ENCODE results near the gene CX3CR1.

Gene CX3CR1

DNA sequence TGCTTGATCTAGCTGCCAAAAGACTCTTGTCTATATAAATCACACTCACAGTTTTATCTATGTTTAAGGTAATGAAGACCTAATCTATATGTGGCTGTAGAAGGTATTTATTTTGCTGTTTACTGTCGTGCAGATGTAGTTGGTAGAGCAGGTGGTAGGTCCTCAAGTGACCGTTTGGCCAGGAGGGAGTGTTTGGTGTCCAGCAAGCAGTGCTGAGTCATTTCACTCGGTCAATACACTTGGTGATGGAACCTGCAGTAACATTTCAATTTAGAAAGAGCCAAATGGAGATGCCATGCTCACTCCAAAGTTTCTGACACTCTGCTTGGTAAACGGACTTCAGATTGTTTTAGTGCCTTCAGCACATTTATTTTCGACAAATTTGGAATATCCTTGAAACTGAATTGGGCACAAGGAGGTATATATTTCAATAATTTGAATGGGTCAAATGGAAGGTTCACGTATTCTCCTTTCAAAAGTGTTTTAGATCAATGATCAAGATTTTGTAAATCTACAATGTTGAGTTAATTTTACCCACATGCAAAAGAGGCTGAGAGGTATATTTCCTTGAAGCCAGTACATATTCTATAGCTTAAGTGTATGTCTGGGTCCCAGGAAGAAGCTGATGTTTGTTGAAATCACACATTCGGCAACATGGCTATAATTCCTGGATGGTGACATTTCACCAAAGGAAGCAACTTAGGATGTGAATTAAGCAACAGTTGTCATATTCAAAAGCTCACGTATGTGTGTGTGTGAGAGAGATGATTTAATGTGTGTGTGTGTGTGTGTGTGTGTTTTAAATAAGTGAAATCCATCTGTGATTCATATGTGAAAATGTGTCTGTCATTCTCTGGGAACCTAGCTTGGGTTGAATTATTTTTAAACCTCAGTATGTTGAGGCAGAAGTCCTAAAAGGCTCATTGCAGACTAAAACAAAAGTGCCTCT lies 7.7 kb upstream of the CX3CR1 start:
- DNase-seq (no peak), ATAC-seq (replicated peaks) (no peak)
- Mint-ChIP-seq H3K27me3 (no peaks in the 10 kb centered on the region), H3K27ac (peak overlapping the region; percentile 50 to 81), H3K9me3 (no peaks in the 10 kb centered on the region), H3K4me3 (no peak overlapping the region), H3K4me1 (ENCODE audit: low read depth in 2 of 2) (peaks cover 22 to 45% of the 10 kb centered on the region in 2 donors), H3K36me3 (ENCODE audit: insufficient read depth) (no peaks in the 10 kb centered on the region)

DNA sequence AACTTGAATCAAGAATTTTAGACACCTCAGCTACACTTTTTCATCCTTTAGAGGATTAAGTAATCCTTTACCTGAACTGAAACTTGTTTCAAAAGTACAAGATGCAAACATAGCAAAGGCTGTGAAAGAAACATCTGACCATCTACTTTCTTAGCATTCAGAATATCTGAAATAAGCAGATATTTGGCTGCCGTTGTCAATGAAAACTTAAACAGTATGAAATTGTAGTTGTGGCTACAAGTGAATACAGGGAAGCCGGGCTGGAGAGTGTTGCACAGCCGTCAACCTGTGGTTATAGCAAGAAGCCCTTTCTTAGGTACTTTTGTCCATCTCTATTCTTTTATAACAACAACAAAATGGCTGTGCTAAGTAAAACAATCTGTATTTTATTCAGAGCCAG lies 6.9 kb upstream of the CX3CR1 start:
- no peak overlapping the region for H3K4me3 Mint-ChIP-seq
- ATAC-seq (replicated peaks): no peak
- H3K36me3 Mint-ChIP-seq (ENCODE audit: insufficient read depth): no peaks in the 10 kb centered on the region
- H3K27ac Mint-ChIP-seq: no peak overlapping the region
- H3K27me3 Mint-ChIP-seq: no peaks in the 10 kb centered on the region
- DNase-seq: no peak
- H3K4me1 Mint-ChIP-seq (ENCODE audit: low read depth in 2 of 2): peaks cover 25 to 50% of the 10 kb centered on the region in 2 donors
- H3K9me3 Mint-ChIP-seq: no peaks in the 10 kb centered on the region

DNA sequence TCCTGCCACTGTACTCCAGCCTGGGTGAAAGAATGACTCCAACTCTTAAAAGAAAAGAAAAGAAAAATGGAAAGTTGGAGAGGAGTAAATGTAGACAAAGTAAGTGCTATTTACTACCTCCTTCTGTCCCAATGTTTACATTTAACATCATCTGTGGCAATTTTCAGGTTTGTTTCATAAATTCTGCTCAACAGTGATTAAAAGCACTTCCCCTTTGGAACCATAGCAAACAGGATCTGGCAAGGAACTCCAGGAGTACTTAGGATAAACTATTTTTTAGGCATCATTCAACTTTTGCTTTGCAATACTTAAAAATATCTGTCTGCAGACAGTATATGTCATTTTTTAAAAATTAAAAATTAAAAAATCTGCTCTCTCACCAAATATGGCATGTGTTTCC lies 5.5 kb upstream of the CX3CR1 start:
- DNase-seq (no peak), ATAC-seq (replicated peaks) (no peak)
- no peak overlapping the region for H3K4me3 Mint-ChIP-seq
- H3K27me3 Mint-ChIP-seq: no peaks in the 10 kb centered on the region
- H3K36me3 Mint-ChIP-seq (ENCODE audit: insufficient read depth): peaks cover 5% of the 10 kb centered on the region
- H3K9me3 Mint-ChIP-seq: no peaks in the 10 kb centered on the region
- H3K27ac Mint-ChIP-seq: peak overlapping the region in 1 of 2 donors; percentile 92
- H3K4me1 Mint-ChIP-seq (ENCODE audit: low read depth in 2 of 2): peaks cover 36 to 63% of the 10 kb centered on the region in 2 donors

DNA sequence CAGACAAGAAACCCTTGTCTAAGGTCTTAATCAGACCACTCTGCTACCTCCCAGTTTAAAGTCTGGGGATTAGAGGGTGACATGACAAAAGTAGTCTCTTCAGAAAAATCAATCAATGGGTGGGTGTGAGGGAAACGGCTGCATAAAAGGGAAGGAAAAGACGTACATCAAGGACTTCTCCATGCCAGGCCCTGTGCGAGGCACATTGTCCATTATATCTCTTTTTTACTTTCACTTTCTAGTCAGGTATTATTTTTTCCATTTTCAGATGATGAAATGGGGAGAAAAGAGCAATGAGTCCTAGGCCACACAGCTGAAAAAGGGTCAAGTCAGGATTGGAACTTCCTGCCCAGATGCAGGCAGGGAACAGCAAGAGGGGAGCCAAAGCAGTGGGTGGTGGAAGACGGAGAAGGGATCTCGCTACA lies 4.6 kb upstream of the CX3CR1 start:
- ATAC-seq (replicated peaks) (no peak), DNase-seq (no peak)
- H3K4me3 Mint-ChIP-seq: peak overlapping the region; percentile 8 to 34
- peaks cover 32 to 69% of the 10 kb centered on the region in 2 donors for H3K4me1 Mint-ChIP-seq (ENCODE audit: low read depth in 2 of 2)
- no peaks in the 10 kb centered on the region for H3K27me3 Mint-ChIP-seq
- peaks cover 5% of the 10 kb centered on the region for H3K36me3 Mint-ChIP-seq (ENCODE audit: insufficient read depth)
- H3K27ac Mint-ChIP-seq: peak overlapping the region; percentile 65 to 92
- H3K9me3 Mint-ChIP-seq: no peaks in the 10 kb centered on the region

DNA sequence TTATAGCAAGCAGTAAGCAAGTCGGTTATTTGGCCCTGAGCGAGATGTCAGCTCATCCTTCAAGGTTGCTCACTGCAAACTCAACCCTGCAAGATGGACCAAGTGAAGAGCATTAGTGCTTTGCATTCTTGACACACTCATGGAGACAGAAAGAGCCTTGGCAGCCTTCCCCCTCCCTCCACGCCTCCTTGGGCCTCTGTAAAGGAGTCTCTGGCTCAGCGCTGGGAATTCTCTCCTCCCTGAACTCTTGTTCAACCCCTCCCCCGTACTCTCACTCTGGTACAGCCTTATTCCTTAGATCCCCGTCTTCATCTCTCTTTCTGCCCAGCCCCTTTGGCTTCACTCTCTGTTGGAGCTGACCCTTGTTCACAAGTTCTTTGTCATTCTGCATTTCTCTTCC lies 2.2 kb upstream of the CX3CR1 start:
- no peak for DNase-seq
- Mint-ChIP-seq H3K36me3 (ENCODE audit: insufficient read depth) (peaks cover 15% of the 10 kb centered on the region), H3K4me3 (peak overlapping the region; percentile 92 to 99), H3K9me3 (no peaks in the 10 kb centered on the region), H3K27ac (peak overlapping the region; percentile 94 to 95), H3K27me3 (no peaks in the 10 kb centered on the region), H3K4me1 (ENCODE audit: low read depth in 2 of 2) (peaks cover 31 to 58% of the 10 kb centered on the region in 2 donors)
- ATAC-seq (replicated peaks): no peak

DNA sequence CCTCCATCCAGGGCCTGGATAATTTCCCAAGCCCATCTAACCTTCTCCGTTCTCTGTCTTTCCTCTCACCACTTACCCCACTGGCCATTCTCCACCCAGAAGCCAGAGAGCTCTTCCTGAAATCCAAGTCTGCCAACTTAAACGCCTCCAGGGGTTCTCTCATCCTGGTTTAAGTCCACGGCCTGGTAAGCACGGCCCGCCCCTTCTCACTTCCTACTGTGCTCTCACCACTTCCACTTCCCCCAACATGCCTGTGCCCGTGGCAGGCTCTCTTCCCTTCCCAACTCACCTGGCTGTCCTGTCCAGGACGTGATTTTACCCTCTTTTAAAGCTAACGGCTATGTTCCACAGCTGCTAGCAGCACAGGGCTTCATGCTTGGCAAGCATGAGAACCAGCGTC lies 1.7 kb upstream of the CX3CR1 start:
- Mint-ChIP-seq H3K9me3 (no peaks in the 10 kb centered on the region), H3K36me3 (ENCODE audit: insufficient read depth) (peaks cover 15% of the 10 kb centered on the region), H3K4me1 (ENCODE audit: low read depth in 2 of 2) (peaks cover 36 to 58% of the 10 kb centered on the region in 2 donors), H3K4me3 (peak overlapping the region; percentile 92 to 99), H3K27me3 (no peaks in the 10 kb centered on the region), H3K27ac (peak overlapping the region; percentile 94 to 95)
- DNase-seq (no peak), ATAC-seq (replicated peaks) (peak; percentile 31)

DNA sequence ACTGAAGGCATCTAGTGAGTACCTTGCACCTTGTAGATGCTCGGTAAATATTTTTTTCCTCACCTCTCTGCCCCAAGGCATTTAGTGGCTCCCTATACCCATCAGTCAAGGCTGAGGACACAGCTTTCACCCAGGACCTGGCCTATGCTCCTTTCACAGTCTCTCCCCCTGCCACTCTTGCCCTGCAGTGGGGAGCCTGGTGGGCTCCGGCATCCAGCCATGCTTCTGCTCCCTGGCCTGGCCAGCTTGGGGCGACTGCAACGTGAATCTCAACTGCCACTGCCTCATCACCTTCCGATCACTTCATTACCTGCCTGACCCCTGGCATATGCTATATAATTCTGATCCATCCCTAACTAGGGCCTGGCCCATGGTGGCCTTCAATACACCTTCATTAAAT lies 735 bp upstream of the CX3CR1 start:
- DNase-seq: no peak
- Mint-ChIP-seq H3K9me3 (no peaks in the 10 kb centered on the region), H3K4me1 (ENCODE audit: low read depth in 2 of 2) (peaks cover 44 to 66% of the 10 kb centered on the region in 2 donors), H3K36me3 (ENCODE audit: insufficient read depth) (peaks cover 19% of the 10 kb centered on the region), H3K4me3 (peak overlapping the region; percentile 92 to 99), H3K27me3 (no peaks in the 10 kb centered on the region), H3K27ac (peak overlapping the region; percentile 94 to 95)
- ATAC-seq (replicated peaks): peak; percentile 11

DNA sequence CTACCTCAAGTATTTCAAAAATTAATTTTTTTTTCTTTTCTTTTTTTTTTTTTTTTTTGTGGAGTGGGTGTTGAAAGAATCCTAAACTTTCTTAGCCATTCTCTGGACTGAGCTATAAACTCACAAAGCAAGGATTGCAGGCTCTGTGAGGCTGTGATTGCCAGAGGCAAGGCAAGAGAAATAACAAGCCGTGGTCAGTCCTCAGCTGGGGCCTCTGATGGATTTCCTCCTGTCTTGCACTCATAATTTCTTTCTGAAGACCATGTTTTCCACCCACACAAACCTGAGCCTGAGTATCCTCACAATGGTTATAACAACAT lies 1.3 kb downstream of the CX3CR1 start:
- no peak for DNase-seq
- Mint-ChIP-seq H3K27me3 (no peaks in the 10 kb centered on the region), H3K4me1 (ENCODE audit: low read depth in 2 of 2) (peaks cover 49 to 66% of the 10 kb centered on the region in 2 donors), H3K36me3 (ENCODE audit: insufficient read depth) (peaks cover 34% of the 10 kb centered on the region), H3K27ac (peak overlapping the region; percentile 94 to 95), H3K9me3 (no peaks in the 10 kb centered on the region), H3K4me3 (peak overlapping the region; percentile 92 to 99)
- ATAC-seq (replicated peaks): no peak

DNA sequence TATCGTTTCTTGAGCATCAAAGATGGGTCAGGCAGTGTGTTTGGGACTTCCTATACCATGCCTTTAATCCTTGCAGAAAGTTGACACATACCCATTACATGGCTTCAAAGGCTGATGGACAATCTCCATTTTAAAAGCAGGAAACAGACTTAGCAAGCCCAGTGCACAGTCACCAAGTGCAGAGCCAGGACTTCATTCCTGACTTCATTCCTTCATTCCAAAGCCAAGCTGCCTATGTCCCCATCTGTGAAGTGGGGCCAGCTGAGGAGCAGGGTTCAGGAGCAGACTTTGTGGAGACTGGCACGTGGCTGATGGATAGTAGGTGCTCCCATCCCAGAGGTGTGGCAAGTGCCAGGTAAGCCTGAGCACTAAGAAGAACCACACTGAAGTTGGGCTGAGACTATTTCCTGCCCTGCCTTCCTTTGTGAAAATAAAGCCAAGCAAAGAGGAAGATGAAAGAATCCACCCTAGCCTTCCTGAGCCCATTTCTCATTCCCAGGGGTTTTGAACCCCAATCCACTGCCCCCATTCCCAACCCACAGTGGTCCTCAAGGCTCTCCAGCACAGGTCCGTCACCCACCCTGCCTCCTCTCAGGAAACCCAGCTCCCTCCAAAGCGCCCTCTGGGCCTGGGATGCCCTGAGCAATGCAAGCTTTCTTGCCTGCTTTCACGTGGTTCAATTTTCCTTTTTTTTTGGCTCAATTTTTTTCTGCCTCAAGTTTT lies 1.8 kb downstream of the CX3CR1 start:
- peaks cover 48 to 63% of the 10 kb centered on the region in 2 donors for H3K4me1 Mint-ChIP-seq (ENCODE audit: low read depth in 2 of 2)
- DNase-seq: no peak
- H3K4me3 Mint-ChIP-seq: peak overlapping the region; percentile 92 to 99
- no peaks in the 10 kb centered on the region for H3K9me3 Mint-ChIP-seq
- no peak for ATAC-seq (replicated peaks)
- H3K27me3 Mint-ChIP-seq: no peaks in the 10 kb centered on the region
- peak overlapping the region; percentile 94 to 95 for H3K27ac Mint-ChIP-seq
- peaks cover 36% of the 10 kb centered on the region for H3K36me3 Mint-ChIP-seq (ENCODE audit: insufficient read depth)

DNA sequence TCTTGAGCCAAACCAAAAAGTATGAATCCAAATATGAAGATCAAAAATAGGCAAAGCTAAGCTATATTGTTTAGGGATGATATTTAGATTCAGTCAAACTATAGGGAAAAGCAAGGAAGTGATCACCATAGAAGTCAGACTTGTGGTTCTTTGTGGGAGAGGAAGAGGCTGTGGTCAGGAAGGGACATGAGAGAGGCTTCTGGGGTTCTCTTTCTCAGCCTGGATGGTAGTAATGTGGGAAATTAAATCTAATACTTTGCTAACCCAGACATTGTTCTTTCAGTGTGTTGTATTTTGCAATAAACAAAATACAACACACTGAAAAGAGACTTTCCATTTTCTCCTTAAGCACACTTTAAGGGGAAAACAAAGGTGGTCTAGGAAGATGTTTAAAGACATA lies 3.1 kb downstream of the CX3CR1 start:
- Mint-ChIP-seq H3K27me3 (no peaks in the 10 kb centered on the region), H3K27ac (peak overlapping the region; percentile 88 to 94), H3K9me3 (no peaks in the 10 kb centered on the region), H3K36me3 (ENCODE audit: insufficient read depth) (peaks cover 36% of the 10 kb centered on the region), H3K4me1 (ENCODE audit: low read depth in 2 of 2) (peaks cover 46 to 59% of the 10 kb centered on the region in 2 donors), H3K4me3 (peak overlapping the region; percentile 92 to 99)
- DNase-seq (no peak), ATAC-seq (replicated peaks) (no peak)

DNA sequence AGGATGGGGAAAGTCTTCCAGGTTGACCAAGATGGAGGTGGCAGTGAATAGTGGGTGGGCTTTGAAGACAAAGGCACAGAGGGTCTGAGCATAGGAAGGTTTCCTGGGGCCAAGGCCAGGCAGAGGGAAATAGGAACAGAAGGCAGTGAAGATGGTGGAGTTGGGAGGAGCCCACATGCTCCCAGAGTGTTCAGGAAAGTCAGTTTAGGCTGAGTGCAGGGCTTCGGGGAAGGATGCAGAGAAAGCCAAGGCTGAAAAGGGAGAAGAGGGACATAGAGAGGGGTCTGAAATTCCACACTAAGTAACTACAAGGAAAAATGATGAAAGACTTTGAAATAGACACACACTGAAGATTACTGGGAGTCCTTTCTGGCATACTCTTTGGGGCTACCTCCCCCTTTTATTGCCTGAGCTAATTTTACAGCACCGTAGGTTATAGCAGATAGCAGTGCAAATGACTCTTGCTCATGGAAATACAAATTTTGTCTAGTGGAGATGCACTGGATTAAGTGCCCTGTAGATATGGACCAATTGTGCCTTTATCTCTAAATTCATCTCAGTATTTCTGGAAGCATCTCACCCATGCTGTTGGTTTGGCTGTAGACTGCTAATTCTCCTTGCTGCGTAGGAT lies 3.8 kb downstream of the CX3CR1 start:
- ATAC-seq (replicated peaks) (no peak), DNase-seq (no peak)
- Mint-ChIP-seq H3K27me3 (no peaks in the 10 kb centered on the region), H3K9me3 (no peaks in the 10 kb centered on the region), H3K4me1 (ENCODE audit: low read depth in 2 of 2) (peaks cover 45 to 59% of the 10 kb centered on the region in 2 donors), H3K4me3 (peak overlapping the region; percentile 92 to 99), H3K36me3 (ENCODE audit: insufficient read depth) (peaks cover 37% of the 10 kb centered on the region), H3K27ac (peak overlapping the region; percentile 88 to 94)

DNA sequence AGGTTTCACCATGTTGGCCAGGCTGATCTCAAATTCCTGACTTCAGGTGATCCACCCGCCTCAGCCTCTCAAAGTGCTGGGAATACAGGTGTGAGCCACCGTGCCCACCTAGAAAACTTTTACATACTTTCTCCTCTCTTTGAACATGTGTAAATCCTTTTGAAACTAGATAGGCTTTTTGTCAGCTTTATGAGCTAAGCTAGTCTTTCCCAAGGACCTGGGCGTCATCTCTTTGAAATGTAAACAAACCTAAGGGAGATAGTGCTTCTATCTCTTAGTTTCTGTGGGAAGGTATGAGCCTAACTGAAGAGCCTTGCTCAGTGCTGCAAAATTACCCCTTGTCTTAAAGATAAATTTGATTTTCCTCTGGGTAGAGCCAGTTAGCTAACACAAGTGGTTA lies 4.8 kb downstream of the CX3CR1 start:
- H3K4me3 Mint-ChIP-seq: peak overlapping the region; percentile 92 to 99
- H3K27ac Mint-ChIP-seq: peak overlapping the region; percentile 88 to 94
- H3K4me1 Mint-ChIP-seq (ENCODE audit: low read depth in 2 of 2): peaks cover 41 to 60% of the 10 kb centered on the region in 2 donors
- H3K9me3 Mint-ChIP-seq: no peaks in the 10 kb centered on the region
- H3K36me3 Mint-ChIP-seq (ENCODE audit: insufficient read depth): peaks cover 35% of the 10 kb centered on the region
- ATAC-seq (replicated peaks): no peak
- no peak for DNase-seq
- H3K27me3 Mint-ChIP-seq: no peaks in the 10 kb centered on the region

DNA sequence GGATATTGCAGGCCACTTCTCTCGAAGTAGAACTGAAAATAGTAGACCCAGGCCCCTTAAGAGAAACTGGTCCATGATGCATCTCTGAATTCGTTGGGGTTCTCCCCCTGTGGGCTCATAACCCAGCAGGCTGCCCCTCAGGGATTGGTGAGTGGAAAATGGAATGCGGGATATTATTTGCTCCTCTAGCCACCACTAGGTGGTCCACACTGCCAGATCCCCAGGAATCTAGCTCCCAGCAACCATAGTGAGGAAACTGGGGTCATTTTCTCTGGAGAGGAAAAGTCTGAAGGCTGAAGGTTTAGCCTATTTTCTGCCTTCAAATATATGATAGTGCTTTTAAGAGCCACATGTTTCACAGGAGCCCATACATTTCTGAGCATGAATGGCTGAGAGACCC lies 6.7 kb downstream of the CX3CR1 start:
- no peaks in the 10 kb centered on the region for H3K27me3 Mint-ChIP-seq
- peak overlapping the region; percentile 61 to 99 for H3K4me3 Mint-ChIP-seq
- no peak for ATAC-seq (replicated peaks)
- peak overlapping the region; percentile 41 to 69 for H3K27ac Mint-ChIP-seq
- H3K9me3 Mint-ChIP-seq: no peaks in the 10 kb centered on the region
- H3K36me3 Mint-ChIP-seq (ENCODE audit: insufficient read depth): peaks cover 36% of the 10 kb centered on the region
- peaks cover 54 to 68% of the 10 kb centered on the region in 2 donors for H3K4me1 Mint-ChIP-seq (ENCODE audit: low read depth in 2 of 2)
- DNase-seq: no peak

All from effector memory CD8-positive, alpha-beta T cell (primary cell).